ENCODE results near the gene C7orf25. TPM values are rescaled to one million over a fixed set of nuclear protein-coding genes. Genes with fewer than 3 reads are reported as not detected.

The C7orf25 gene
- total and polyA plus RNA-seq, 2 of the 13 experiments (the other 11 are each of a cell fraction or from before 2014, with no cell fraction given) = 0.37 to 1.3 TPM

DNA sequence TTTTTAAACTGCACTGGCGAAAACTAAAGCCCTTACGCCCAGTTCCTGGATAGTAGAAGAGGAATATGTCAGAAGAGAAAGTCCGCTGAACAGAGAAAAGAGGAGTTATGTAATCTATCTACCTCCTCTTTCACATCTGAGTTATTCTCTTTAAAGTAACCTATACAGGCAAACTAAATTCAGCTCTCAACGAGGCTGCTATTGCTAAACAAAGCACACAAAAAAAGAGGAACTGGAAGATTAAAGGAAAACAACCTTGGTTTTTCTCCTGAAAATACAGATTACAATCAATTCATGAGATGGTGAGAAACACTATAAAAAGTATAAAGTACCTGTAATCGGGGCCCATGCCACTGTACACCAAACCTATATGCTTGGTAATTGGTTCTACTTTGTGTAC, 14.3 kb upstream of the C7orf25 start:
- BruUV-seq (replicated peaks) = no TSS peak
- H3K4me3 ChIP-seq (replicated peaks in 1 of 3; ENCODE audit: insufficient read depth in 1 of 3, low read depth in 2 of 3, low read length in 3 of 3) = no peak overlapping the region
- CTCF ChIA-PET (ENCODE audit: low intra/inter-chr PET ratio, low total read pairs) = no interaction called here
- H3K9ac ChIP-seq (ENCODE audit: insufficient read depth, low read depth, low read length) = no peak overlapping the region
- TF ChIP-seq RBFOX2 (IDR thresholded peaks at IDR 0.05; ENCODE audit: low read depth, low read length) = 0 out of 2 replicates have a peak, but pooled peaks have one; percentile 20
- TF ChIP-seq, protein P1, sequence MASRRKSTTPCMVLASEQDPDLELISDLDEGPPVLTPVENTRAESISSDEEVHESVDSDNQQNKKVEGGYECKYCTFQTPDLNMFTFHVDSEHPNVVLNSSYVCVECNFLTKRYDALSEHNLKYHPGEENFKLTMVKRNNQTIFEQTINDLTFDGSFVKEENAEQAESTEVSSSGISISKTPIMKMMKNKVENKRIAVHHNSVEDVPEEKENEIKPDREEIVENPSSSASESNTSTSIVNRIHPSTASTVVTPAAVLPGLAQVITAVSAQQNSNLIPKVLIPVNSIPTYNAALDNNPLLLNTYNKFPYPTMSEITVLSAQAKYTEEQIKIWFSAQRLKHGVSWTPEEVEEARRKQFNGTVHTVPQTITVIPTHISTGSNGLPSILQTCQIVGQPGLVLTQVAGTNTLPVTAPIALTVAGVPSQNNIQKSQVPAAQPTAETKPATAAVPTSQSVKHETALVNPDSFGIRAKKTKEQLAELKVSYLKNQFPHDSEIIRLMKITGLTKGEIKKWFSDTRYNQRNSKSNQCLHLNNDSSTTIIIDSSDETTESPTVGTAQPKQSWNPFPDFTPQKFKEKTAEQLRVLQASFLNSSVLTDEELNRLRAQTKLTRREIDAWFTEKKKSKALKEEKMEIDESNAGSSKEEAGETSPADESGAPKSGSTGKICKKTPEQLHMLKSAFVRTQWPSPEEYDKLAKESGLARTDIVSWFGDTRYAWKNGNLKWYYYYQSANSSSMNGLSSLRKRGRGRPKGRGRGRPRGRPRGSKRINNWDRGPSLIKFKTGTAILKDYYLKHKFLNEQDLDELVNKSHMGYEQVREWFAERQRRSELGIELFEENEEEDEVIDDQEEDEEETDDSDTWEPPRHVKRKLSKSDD (CRISPR knock-in tag; IDR thresholded peaks at IDR 0.05; ENCODE audit: low read depth) = no peak
- peaks cover 4 to 51% of the 10 kb centered on the region in 2 experiments for H3K36me3 ChIP-seq (replicated peaks in 1 of 2; ENCODE audit: control insufficient read depth in 1 of 2, insufficient read depth in 2 of 2, low read length in 2 of 2)
- FAIRE-seq (no peak), DNase-seq (ENCODE audit: low spot score) (no peak), ATAC-seq (no peak)
- 95% methylated on average over 5 of the region's 5 CpGs for WGBS (ENCODE audit: low lambda C conversion rate)
- intact Hi-C loops (cut with micrococcal nuclease; ENCODE audit: unreplicated experiment) (no loop called here), in situ Hi-C loops (cut with HindIII; ENCODE audit: extremely low pct_ligation_motif_present, low pct_unique_long_range_greater_than_20kb) (no loop called here)
- H3K9me3 ChIP-seq (ENCODE audit: low read length) = no peaks in the 10 kb centered on the region
- peaks cover 36% of the 10 kb centered on the region for H3K4me1 ChIP-seq (ENCODE audit: insufficient read depth, low read length)
- H2AFZ ChIP-seq (ENCODE audit: low read length) = no peak overlapping the region
- no peak overlapping the region for H3K4me2 ChIP-seq (ENCODE audit: low read depth, low read length)
- H3K79me2 ChIP-seq (ENCODE audit: insufficient read depth, low read length) = peaks cover 41% of the 10 kb centered on the region
- POLR2A ChIA-PET = no interaction called here
- no peak overlapping the region for H3K27ac ChIP-seq (ENCODE audit: extremely low read length, insufficient read depth, low read length)
- peaks cover 20% of the 10 kb centered on the region for H4K20me1 ChIP-seq (ENCODE audit: insufficient read depth, low read length)
- H3K27me3 ChIP-seq (ENCODE audit: control insufficient read depth in 1 of 2, insufficient read depth in 2 of 2, low read length in 2 of 2) = no peaks in the 10 kb centered on the region; a peak in 1 of 5 replicates

DNA sequence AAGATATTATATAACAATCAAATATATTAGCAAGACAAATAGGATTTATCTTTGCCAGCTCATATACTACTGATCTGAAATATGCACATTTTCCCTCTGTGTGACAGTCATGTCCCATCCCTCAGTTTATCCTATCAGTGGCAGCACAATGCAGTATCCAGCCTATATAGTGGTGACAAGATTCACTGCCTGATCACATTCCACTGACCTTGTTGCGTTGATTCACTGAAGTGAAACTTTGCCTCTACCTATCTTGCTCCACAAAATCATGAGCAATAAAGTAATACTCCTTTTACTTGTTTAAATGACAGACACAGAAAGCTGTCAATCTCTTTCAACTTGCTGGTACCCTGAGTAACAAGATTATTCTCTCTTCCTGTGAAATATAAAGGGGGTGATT, 13.8 kb upstream of the C7orf25 start:
- no peak for FAIRE-seq
- TF ChIP-seq, protein P2, sequence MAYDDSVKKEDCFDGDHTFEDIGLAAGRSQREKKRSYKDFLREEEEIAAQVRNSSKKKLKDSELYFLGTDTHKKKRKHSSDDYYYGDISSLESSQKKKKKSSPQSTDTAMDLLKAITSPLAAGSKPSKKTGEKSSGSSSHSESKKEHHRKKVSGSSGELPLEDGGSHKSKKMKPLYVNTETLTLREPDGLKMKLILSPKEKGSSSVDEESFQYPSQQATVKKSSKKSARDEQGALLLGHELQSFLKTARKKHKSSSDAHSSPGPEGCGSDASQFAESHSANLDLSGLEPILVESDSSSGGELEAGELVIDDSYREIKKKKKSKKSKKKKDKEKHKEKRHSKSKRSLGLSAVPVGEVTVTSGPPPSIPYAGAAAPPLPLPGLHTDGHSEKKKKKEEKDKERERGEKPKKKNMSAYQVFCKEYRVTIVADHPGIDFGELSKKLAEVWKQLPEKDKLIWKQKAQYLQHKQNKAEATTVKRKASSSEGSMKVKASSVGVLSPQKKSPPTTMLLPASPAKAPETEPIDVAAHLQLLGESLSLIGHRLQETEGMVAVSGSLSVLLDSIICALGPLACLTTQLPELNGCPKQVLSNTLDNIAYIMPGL (CRISPR knock-in tag; IDR thresholded peaks at IDR 0.05; ENCODE audit: borderline replicate concordance in 1 of 2, low read depth in 1 of 2) = no peak
- no peak for TF ChIP-seq CREM (IDR thresholded peaks at IDR 0.05)
- TF ChIP-seq CREM (CRISPR knock-in tag; IDR thresholded peaks at IDR 0.05) = no peak
- TF ChIP-seq TRIM24 (CRISPR knock-in tag; IDR thresholded peaks at IDR 0.05) = no peak
- TF ChIP-seq, protein P3, sequence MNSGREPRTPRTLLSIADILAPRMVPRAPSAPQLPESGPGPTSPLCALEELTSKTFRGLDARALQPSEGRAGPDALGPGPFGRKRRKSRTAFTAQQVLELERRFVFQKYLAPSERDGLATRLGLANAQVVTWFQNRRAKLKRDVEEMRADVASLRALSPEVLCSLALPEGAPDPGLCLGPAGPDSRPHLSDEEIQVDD (CRISPR knock-in tag; IDR thresholded peaks at IDR 0.05; ENCODE audit: borderline replicate concordance) = no peak
- TF ChIP-seq ZNF629 (CRISPR knock-in tag; conservative IDR thresholded peaks at IDR 0.05) = no peak
- TF ChIP-seq RCOR2 (CRISPR knock-in tag; IDR thresholded peaks at IDR 0.05) = no peak
- no peak for TF ChIP-seq ZNF451 (CRISPR knock-in tag; IDR thresholded peaks at IDR 0.05)
- TF ChIP-seq EZH2 (conservative IDR thresholded peaks at IDR 0.05; ENCODE audit: low read depth, low read length) = no peak
- no peak for TF ChIP-seq ZNF501 (CRISPR knock-in tag; IDR thresholded peaks at IDR 0.05)
- no peak for TF ChIP-seq MED8 (CRISPR knock-in tag; IDR thresholded peaks at IDR 0.05; ENCODE audit: insufficient replicate concordance)

More for the DNA sequence above, 13.8 kb upstream of the C7orf25 start:
- H3K9me3 ChIP-seq (ENCODE audit: low read length) = no peaks in the 10 kb centered on the region
- no peak for ATAC-seq
- POLR2A ChIA-PET = no interaction called here
- CTCF ChIA-PET (ENCODE audit: low intra/inter-chr PET ratio, low total read pairs) = no interaction called here
- intact Hi-C loops (cut with micrococcal nuclease; ENCODE audit: unreplicated experiment) = no loop called here
- H3K27ac ChIP-seq (ENCODE audit: extremely low read length, insufficient read depth, low read length) = no peak overlapping the region
- H2AFZ ChIP-seq (ENCODE audit: low read length) = no peak overlapping the region
- H3K9ac ChIP-seq (ENCODE audit: insufficient read depth, low read depth, low read length) = no peak overlapping the region
- peaks cover 7 to 57% of the 10 kb centered on the region in 2 experiments for H3K36me3 ChIP-seq (replicated peaks in 1 of 2; ENCODE audit: control insufficient read depth in 1 of 2, insufficient read depth in 2 of 2, low read length in 2 of 2)
- peaks cover 35% of the 10 kb centered on the region for H3K79me2 ChIP-seq (ENCODE audit: insufficient read depth, low read length)
- peaks cover 20% of the 10 kb centered on the region for H4K20me1 ChIP-seq (ENCODE audit: insufficient read depth, low read length)
- H3K4me1 ChIP-seq (ENCODE audit: insufficient read depth, low read length) = peaks cover 34% of the 10 kb centered on the region
- H3K4me2 ChIP-seq (ENCODE audit: low read depth, low read length) = no peak overlapping the region
- no peaks in the 10 kb centered on the region for H3K27me3 ChIP-seq (ENCODE audit: control insufficient read depth in 1 of 2, insufficient read depth in 2 of 2, low read length in 2 of 2)
- 96% methylated on average over 1 of the region's 1 CpG for WGBS (ENCODE audit: low lambda C conversion rate)
- H3K4me3 ChIP-seq (replicated peaks in 1 of 3; ENCODE audit: insufficient read depth in 1 of 3, low read depth in 2 of 3, low read length in 3 of 3) = no peak overlapping the region
- no TSS peak for BruUV-seq (replicated peaks)
- in situ Hi-C loops (cut with HindIII; ENCODE audit: extremely low pct_ligation_motif_present, low pct_unique_long_range_greater_than_20kb) = no loop called here
- DNase-seq (ENCODE audit: low spot score) = no peak
